BJ (cell line): Measurements from ENCODE around the gene MACROD1. TPM values are rescaled to one million over a fixed set of nuclear protein-coding genes. Genes with fewer than 3 reads are reported as not detected.
A peak's percentile ranks its signal among the peaks of the same experiment; 100 is the strongest.

Experiments used
- CTCF ChIA-PET: fragments of 350-600 bp; formaldehyde crosslinking; extraction: SDS; loops from one replicate; lab custom pipeline; 2021; ENCODE audit warnings: antibody characterized with exemption, inconsistent platforms; lab: Yijun Ruan, JAX
- POLR2A ChIA-PET: fragments of 300-600 bp; sonication (Branson Sonifier 250); formaldehyde crosslinking; extraction: SDS; loops from one replicate; lab custom pipeline; 2021; ENCODE audit warnings: antibody characterized with exemption; lab: Charles Lee
- DNase-seq: peaks from one replicate; pipeline ENCODE4 v3.0.0-alpha.2; 2011; ENCODE audit warnings: low read depth
- H3K27me3 ChIP-seq: 2 replicates; pipeline ENCODE4 v1.6.0; 2011; ENCODE audit warnings: low read length; ENCODE audit not compliant: control insufficient read depth, insufficient read depth
- H3K36me3 ChIP-seq: 2 replicates; pipeline ENCODE4 v1.5.1; 2011; ENCODE audit warnings: low read length; ENCODE audit not compliant: control insufficient read depth, insufficient read depth
- H3K4me3 ChIP-seq: 2 replicates; pipeline ENCODE4 v1.5.1; 2011; ENCODE audit warnings: low read depth, mild to moderate bottlenecking, control low read depth, low read length
- CTCF ChIP-seq: IDR thresholded peaks from 2 replicates; pipeline ENCODE4 v1.5.1; 2011; ENCODE audit warnings: low read depth, mild to moderate bottlenecking, control low read depth, inconsistent platforms, low read length, moderate library complexity; ENCODE audit not compliant: insufficient read depth
- polyA plus RNA-seq: library from polyadenylated mRNA; depleted of rRNA; stranded (reverse); fragments of >200 nt; gene quantifications from 2 replicates; pipeline ENCODE4 v1.2.3, GENCODE V29; 2011

Gene MACROD1
- polyA plus RNA-seq, 1 experiment: 12.4 TPM

GRCh38 chr11:64185175-64185692, 19.3 kb upstream of the MACROD1 start:
- peak; percentile 65 for TF ChIP-seq CTCF
- H3K36me3 ChIP-seq: peaks cover 2% of the 10 kb centered on the region
- DNase-seq: no peak
- ChIA-PET CTCF (interaction anchor here (0.6 to 3.1 kb wide), 14 partner anchors 10 to 1709 kb away, joined by 3 to 19 read pairs (median 4); partner anchors contain the start of genes CATSPERZ and ESRRA), POLR2A (interaction anchor here (0.6 to 1.1 kb wide), 3 partner anchors 58 to 194 kb away, joined by 3 to 5 read pairs (median 3); no protein-coding TSS in a partner anchor)
- H3K4me3 ChIP-seq: peak overlapping the region; percentile 60
- no peaks in the 10 kb centered on the region for H3K27me3 ChIP-seq

GRCh38 chr11:64183890-64184289, 18.0 kb upstream of the MACROD1 start:
- ChIA-PET CTCF (interaction anchor here (0.7 to 3.1 kb wide), 4 partner anchors 8 to 510 kb away, joined by 3 to 19 read pairs (median 4); partner anchors contain the start of gene ESRRA), POLR2A (no interaction called here)
- H3K36me3 ChIP-seq: peaks cover 2% of the 10 kb centered on the region
- no peak for DNase-seq
- no peaks in the 10 kb centered on the region for H3K27me3 ChIP-seq
- TF ChIP-seq CTCF: no peak
- no peak overlapping the region for H3K4me3 ChIP-seq

GRCh38 chr11:64181506-64182411, 15.8 kb upstream of the MACROD1 start:
- TF ChIP-seq CTCF: no peak
- peak; percentile 72 for DNase-seq
- H3K27me3 ChIP-seq: no peaks in the 10 kb centered on the region
- no peaks in the 10 kb centered on the region for H3K36me3 ChIP-seq
- H3K4me3 ChIP-seq: no peak overlapping the region
- ChIA-PET POLR2A (interaction anchor here (0.7 kb wide), 1 partner anchor 37 kb away, joined by 3 read pairs; no protein-coding TSS in a partner anchor), CTCF (interaction anchor here (0.8 to 1.4 kb wide), 2 partner anchors 119 to 181 kb away, joined by 3 to 4 read pairs; no protein-coding TSS in a partner anchor)

- Histone ChIP-seq H3K4me3 (no peak overlapping the region), H3K27me3 (no peaks in the 10 kb centered on the region), H3K36me3 (no peaks in the 10 kb centered on the region)
- TF ChIP-seq CTCF: no peak
- ChIA-PET POLR2A (no interaction called here), CTCF (interaction anchor here (0.8 to 1.4 kb wide), 2 partner anchors 120 to 180 kb away, joined by 3 to 4 read pairs; no protein-coding TSS in a partner anchor)
- DNase-seq: no peak
Observed at GRCh38 chr11:64180891-64181290, 15.0 kb upstream of the MACROD1 start.
